ENCODE measurements around the gene SMIM41. TPM values are rescaled to one million over a fixed set of nuclear protein-coding genes. Genes with fewer than 3 reads are reported as not detected.

Gene SMIM41
- total RNA-seq, 2 experiments from 2014 or later = not detected

GRCh38 chr12:52078276-52078675 is 1.2 kb upstream of the SMIM41 start:
- Mint-ChIP-seq H3K27me3 (no peaks in the 10 kb centered on the region), H3K4me3 (no peak overlapping the region), H3K36me3 (peaks cover 16% of the 10 kb centered on the region), H3K27ac (no peak overlapping the region), H3K4me1 (peaks cover 12% of the 10 kb centered on the region), H3K9me3 (ENCODE audit: low read depth) (no peaks in the 10 kb centered on the region)
- CTCF ChIA-PET = interaction anchor here (2.4 to 15.9 kb wide), 2 partner anchors 42 to 53 kb away, joined by 5 to 410 read pairs; no protein-coding TSS in a partner anchor
- DNase-seq (no peak), ATAC-seq (no peak)

- CTCF ChIA-PET = interaction anchor here (0.6 to 15.9 kb wide), 4 partner anchors 10 to 55 kb away, joined by 3 to 410 read pairs (median 44); partner anchors contain the start of gene ATG101
- no peak for DNase-seq
- no peak for ATAC-seq
- H3K36me3 Mint-ChIP-seq = peaks cover 7% of the 10 kb centered on the region
- H3K27me3 Mint-ChIP-seq = no peaks in the 10 kb centered on the region
- no peaks in the 10 kb centered on the region for H3K9me3 Mint-ChIP-seq (ENCODE audit: low read depth)
- no peak overlapping the region for H3K4me3 Mint-ChIP-seq
- peaks cover 4% of the 10 kb centered on the region for H3K4me1 Mint-ChIP-seq
- H3K27ac Mint-ChIP-seq = no peak overlapping the region
Observed at GRCh38 chr12:52080403-52081251, 1.1 kb downstream of the SMIM41 start.

GRCh38 chr12:52081263-52081733 is 1.8 kb downstream of the SMIM41 start:
- CTCF ChIA-PET = interaction anchor here (1.4 to 15.9 kb wide), 4 partner anchors 10 to 82 kb away, joined by 3 to 410 read pairs (median 44); partner anchors contain the start of gene ATG101
- Mint-ChIP-seq H3K27ac (no peak overlapping the region), H3K36me3 (peaks cover 7% of the 10 kb centered on the region), H3K9me3 (ENCODE audit: low read depth) (no peaks in the 10 kb centered on the region), H3K4me3 (no peak overlapping the region), H3K4me1 (peaks cover 4% of the 10 kb centered on the region), H3K27me3 (no peaks in the 10 kb centered on the region)
- ATAC-seq = no peak
- DNase-seq = no peak

GRCh38 chr12:52082026-52082668 is 2.6 kb downstream of the SMIM41 start:
- DNase-seq (no peak), ATAC-seq (no peak)
- H3K27me3 Mint-ChIP-seq = peaks cover 5% of the 10 kb centered on the region
- no peak overlapping the region for H3K27ac Mint-ChIP-seq
- no peak overlapping the region for H3K4me3 Mint-ChIP-seq
- peaks cover 4% of the 10 kb centered on the region for H3K4me1 Mint-ChIP-seq
- no peaks in the 10 kb centered on the region for H3K9me3 Mint-ChIP-seq (ENCODE audit: low read depth)
- peaks cover 4% of the 10 kb centered on the region for H3K36me3 Mint-ChIP-seq
- CTCF ChIA-PET = interaction anchor here (0.6 to 15.9 kb wide), 14 partner anchors 11 to 89 kb away, joined by 3 to 410 read pairs (median 4); partner anchors contain the start of genes ATG101 and TAMALIN

GRCh38 chr12:52082669-52082987 is 3.1 kb downstream of the SMIM41 start:
- Mint-ChIP-seq H3K4me3 (no peak overlapping the region), H3K27ac (no peak overlapping the region), H3K4me1 (peaks cover 4% of the 10 kb centered on the region), H3K27me3 (peaks cover 10% of the 10 kb centered on the region), H3K36me3 (peaks cover 3% of the 10 kb centered on the region), H3K9me3 (ENCODE audit: low read depth) (no peaks in the 10 kb centered on the region)
- no peak for DNase-seq
- no peak for ATAC-seq
- CTCF ChIA-PET = interaction anchor here (0.7 to 15.9 kb wide), 12 partner anchors 12 to 89 kb away, joined by 3 to 410 read pairs (median 4); partner anchors contain the start of gene ATG101

GRCh38 chr12:52082988-52083637 is 3.6 kb downstream of the SMIM41 start:
- Mint-ChIP-seq H3K9me3 (ENCODE audit: low read depth) (no peaks in the 10 kb centered on the region), H3K36me3 (no peaks in the 10 kb centered on the region), H3K27me3 (peaks cover 15% of the 10 kb centered on the region)

GRCh38 chr12:52083638-52083996 is 4.1 kb downstream of the SMIM41 start:
- Mint-ChIP-seq H3K4me1 (peaks cover 4% of the 10 kb centered on the region), H3K27me3 (peaks cover 20% of the 10 kb centered on the region), H3K9me3 (ENCODE audit: low read depth) (no peaks in the 10 kb centered on the region), H3K4me3 (no peak overlapping the region), H3K36me3 (no peaks in the 10 kb centered on the region), H3K27ac (no peak overlapping the region)
- CTCF ChIA-PET = interaction anchor here (0.8 to 15.9 kb wide), 10 partner anchors 13 to 90 kb away, joined by 3 to 410 read pairs (median 5); partner anchors contain the start of gene ATG101
- ATAC-seq = no peak
- DNase-seq = no peak

More at GRCh38 chr12:52082988-52083637, 3.6 kb downstream of the SMIM41 start:
- Mint-ChIP-seq H3K27ac (no peak overlapping the region), H3K4me3 (no peak overlapping the region), H3K4me1 (peaks cover 4% of the 10 kb centered on the region)
- CTCF ChIA-PET = interaction anchor here (0.7 to 15.9 kb wide), 12 partner anchors 12 to 90 kb away, joined by 3 to 410 read pairs (median 4); partner anchors contain the start of gene ATG101
- DNase-seq (peak; percentile 75), ATAC-seq (peak; percentile 78)

- CTCF ChIA-PET = interaction anchor here (1.4 to 15.9 kb wide), 7 partner anchors 14 to 92 kb away, joined by 3 to 410 read pairs (median 5); partner anchors contain the start of gene ATG101
- Mint-ChIP-seq H3K27ac (no peak overlapping the region), H3K27me3 (peaks cover 29% of the 10 kb centered on the region), H3K9me3 (ENCODE audit: low read depth) (no peaks in the 10 kb centered on the region), H3K36me3 (no peaks in the 10 kb centered on the region), H3K4me1 (peaks cover 4% of the 10 kb centered on the region), H3K4me3 (no peak overlapping the region)
- ATAC-seq (no peak), DNase-seq (no peak)
Observed at GRCh38 chr12:52084491-52085231, 5.2 kb downstream of the SMIM41 start.

- Mint-ChIP-seq H3K9me3 (ENCODE audit: low read depth) (no peaks in the 10 kb centered on the region), H3K27ac (no peak overlapping the region), H3K4me3 (no peak overlapping the region), H3K27me3 (peaks cover 39% of the 10 kb centered on the region), H3K36me3 (no peaks in the 10 kb centered on the region), H3K4me1 (peaks cover 4% of the 10 kb centered on the region)
- ATAC-seq (no peak), DNase-seq (no peak)
- CTCF ChIA-PET = interaction anchor here (2.3 to 15.9 kb wide), 3 partner anchors 15 to 60 kb away, joined by 5 to 410 read pairs (median 78); partner anchors contain the start of gene ATG101
Observed at GRCh38 chr12:52085682-52086180, 6.2 kb downstream of the SMIM41 start.

GRCh38 chr12:52086366-52086765 is 6.9 kb downstream of the SMIM41 start:
- Mint-ChIP-seq H3K4me3 (no peak overlapping the region), H3K9me3 (ENCODE audit: low read depth) (no peaks in the 10 kb centered on the region), H3K4me1 (peaks cover 4% of the 10 kb centered on the region), H3K27me3 (peaks cover 45% of the 10 kb centered on the region), H3K36me3 (no peaks in the 10 kb centered on the region), H3K27ac (no peak overlapping the region)
- ATAC-seq = no peak
- CTCF ChIA-PET = interaction anchor here (7.0 to 15.9 kb wide), 2 partner anchors 16 to 61 kb away, joined by 78 to 410 read pairs; partner anchors contain the start of gene ATG101
- no peak for DNase-seq

GRCh38 chr12:52086944-52087835 is 7.7 kb downstream of the SMIM41 start:
- CTCF ChIA-PET = interaction anchor here (1.2 to 15.9 kb wide), 3 partner anchors 18 to 61 kb away, joined by 3 to 410 read pairs (median 5); partner anchors contain the start of gene ATG101
- peaks cover 53% of the 10 kb centered on the region for H3K27me3 Mint-ChIP-seq
- ATAC-seq (no peak), DNase-seq (no peak)
- peaks cover 2% of the 10 kb centered on the region for H3K4me1 Mint-ChIP-seq
- no peaks in the 10 kb centered on the region for H3K36me3 Mint-ChIP-seq
- H3K9me3 Mint-ChIP-seq (ENCODE audit: low read depth) = no peaks in the 10 kb centered on the region
- H3K27ac Mint-ChIP-seq = no peak overlapping the region
- H3K4me3 Mint-ChIP-seq = no peak overlapping the region

All from activated CD8-positive, alpha-beta memory T cell treated with anti-CD3 and anti-CD28 coated beads, Interleukin-2, amount 10 ng/mL, durations not matched to agents 7 days and 5 days (primary cell).